DND-41 (cell line): ENCODE measurements around the gene WASF1.

Source experiments
- ATAC-seq: fragments of 200-7000 bp; cut with Tn5 transposase; 3 replicates; pipeline ENCODE4 v1.9.1; 2021; ENCODE audit warnings: low read depth; ENCODE audit not compliant: insufficient read depth
- DNase-seq: peaks from one replicate; pipeline ENCODE4 v3.0.0-alpha.2; 2020
- H2AFZ ChIP-seq: 2 replicates; pipeline ENCODE4 v1.6.0; 2012; ENCODE audit warnings: low read depth, low read length
- H3K27ac ChIP-seq: 2 replicates; pipeline ENCODE4 v1.5.1; 2012; ENCODE audit warnings: low read length, inconsistent platforms
- H3K27me3 ChIP-seq: fragments of 200-600 bp; sonication (generic); 2 replicates; pipeline ENCODE4 v1.6.0; 2012; ENCODE audit warnings: low read length, mild to moderate bottlenecking, inconsistent platforms; ENCODE audit not compliant: insufficient read depth, poor library complexity
- H3K36me3 ChIP-seq: 2 replicates; pipeline ENCODE4 v1.5.1; 2012; ENCODE audit warnings: low read length, inconsistent platforms; ENCODE audit not compliant: insufficient read depth
- H3K4me1 ChIP-seq: 2 replicates; pipeline ENCODE4 v1.5.1; 2012; ENCODE audit warnings: mild to moderate bottlenecking, low read length; ENCODE audit not compliant: insufficient read depth
- H3K4me2 ChIP-seq: 2 replicates; pipeline ENCODE4 v1.6.0; 2012; ENCODE audit warnings: mild to moderate bottlenecking, moderate library complexity, low read length, inconsistent platforms; ENCODE audit not compliant: insufficient read depth
- H3K4me3 ChIP-seq, 2 experiments: fragments of 200-600 bp in 1 of 2; shearing (Covaris generic) in 1 of 2; 2 replicates each; pipeline ENCODE4 v1.5.1; 2012 to 2016; ENCODE audit warnings: inconsistent platforms in 2 of 2, low read length in 2 of 2, mild to moderate bottlenecking in 2 of 2, low read depth in 1 of 2, moderate library complexity in 1 of 2
- H3K79me2 ChIP-seq: 2 replicates; pipeline ENCODE4 v1.6.0; 2012; ENCODE audit warnings: low read length, inconsistent platforms; ENCODE audit not compliant: insufficient read depth
- H3K9ac ChIP-seq: 2 replicates; pipeline ENCODE4 v1.6.0; 2012; ENCODE audit warnings: low read depth, mild to moderate bottlenecking, inconsistent platforms, low read length, moderate library complexity
- H3K9me3 ChIP-seq: 2 replicates; pipeline ENCODE4 v1.5.1; 2012; ENCODE audit warnings: low read length, moderate library complexity, mild to moderate bottlenecking, inconsistent platforms; ENCODE audit not compliant: insufficient read depth, severe bottlenecking
- H4K20me1 ChIP-seq: 2 replicates; pipeline ENCODE4 v1.6.0; 2012; ENCODE audit warnings: low read length; ENCODE audit not compliant: insufficient read depth
- CTCF ChIP-seq: IDR thresholded peaks from 2 replicates; pipeline ENCODE4 v1.5.1; 2012; ENCODE audit warnings: borderline replicate concordance, low read length, moderate library complexity, mild to moderate bottlenecking; ENCODE audit not compliant: poor library complexity, severe bottlenecking; ENCODE audit errors: extremely low read depth
- EZH2 ChIP-seq: IDR thresholded peaks from 3 replicates; pipeline ENCODE4 v1.6.1; 2012; ENCODE audit warnings: borderline replicate concordance, low read depth, mild to moderate bottlenecking, moderate library complexity, low read length, inconsistent platforms; ENCODE audit not compliant: severe bottlenecking

The WASF1 gene

GRCh38 chr6:110178626-110179405 lies 654 bp downstream of the WASF1 start:
- ATAC-seq = peak; percentile 41
- Histone ChIP-seq H4K20me1 (peaks cover 23% of the 10 kb centered on the region; the same call in 1 of the 2 replicates), H3K27ac (peak overlapping the region; percentile 89)

GRCh38 chr6:110173506-110174132 lies 5.9 kb downstream of the WASF1 start:
- H3K79me2 ChIP-seq = peaks cover 60% of the 10 kb centered on the region
- no peak overlapping the region for H3K27ac ChIP-seq
- TF ChIP-seq EZH2 = no peak
- no peak for TF ChIP-seq CTCF
- H3K27me3 ChIP-seq = no peaks in the 10 kb centered on the region
- H3K9ac ChIP-seq = no peak overlapping the region
- no peak overlapping the region for H3K4me3 ChIP-seq
- no peaks in the 10 kb centered on the region for H3K36me3 ChIP-seq
- no peak overlapping the region for H2AFZ ChIP-seq
- peaks cover 14% of the 10 kb centered on the region; the same call in 1 of the 2 replicates for H3K4me1 ChIP-seq
- no peak overlapping the region for H3K4me2 ChIP-seq
- no peak for DNase-seq
- ATAC-seq = peak; percentile 53; the same call in 1 of the 3 replicates
- H4K20me1 ChIP-seq = peaks cover 28% of the 10 kb centered on the region; the same call in 1 of the 2 replicates
- no peaks in the 10 kb centered on the region for H3K9me3 ChIP-seq

More at GRCh38 chr6:110178626-110179405, 654 bp downstream of the WASF1 start:
- H3K36me3 ChIP-seq = peaks cover 7% of the 10 kb centered on the region; the same call in 1 of the 2 replicates
- DNase-seq = peak; percentile 51
- H2AFZ ChIP-seq = peak overlapping the region; percentile 75
- H3K4me3 ChIP-seq = peak overlapping the region; percentile 34 to 74
- peaks cover 44% of the 10 kb centered on the region for H3K4me1 ChIP-seq
- no peaks in the 10 kb centered on the region for H3K27me3 ChIP-seq
- no peak for TF ChIP-seq EZH2
- TF ChIP-seq CTCF = peak; percentile 83
- no peaks in the 10 kb centered on the region for H3K9me3 ChIP-seq
- H3K4me2 ChIP-seq = peak overlapping the region; percentile 98
- peak overlapping the region; percentile 64 for H3K9ac ChIP-seq
- peaks cover 71% of the 10 kb centered on the region for H3K79me2 ChIP-seq

- H3K9me3 ChIP-seq = no peaks in the 10 kb centered on the region
- no peak for DNase-seq
- H3K9ac ChIP-seq = no peak overlapping the region
- no peaks in the 10 kb centered on the region for H3K27me3 ChIP-seq
- no peak overlapping the region for H3K4me2 ChIP-seq
- H3K27ac ChIP-seq = no peak overlapping the region
- peaks cover 49% of the 10 kb centered on the region for H3K79me2 ChIP-seq
- ATAC-seq = no peak
- H3K36me3 ChIP-seq = no peaks in the 10 kb centered on the region
- H3K4me3 ChIP-seq = no peak overlapping the region
- H3K4me1 ChIP-seq = no peaks in the 10 kb centered on the region
- H4K20me1 ChIP-seq = peaks cover 30% of the 10 kb centered on the region; the same call in 1 of the 2 replicates
- TF ChIP-seq CTCF = no peak
- TF ChIP-seq EZH2 = no peak
- H2AFZ ChIP-seq = no peak overlapping the region
These were observed 9.4 kb downstream of the WASF1 start for GRCh38 chr6:110170081-110170480.
